Upper lobe of left lung (tissue), 6 donors: ENCODE data around the gene MFAP5. TPM values are rescaled to one million over a fixed set of nuclear protein-coding genes. Genes with fewer than 3 reads are reported as not detected.

Experiments
- ATAC-seq, 2 donors: fragments of 200-7000 bp; cut with Tn5 transposase; one replicate each; pipeline ENCODE4 v1.9.1; 2022; ENCODE audit warnings: mild to moderate bottlenecking in 2 of 2, moderate library complexity in 2 of 2; ENCODE audit not compliant: low FRiP score in 2 of 2
- DNase-seq, 2 donors: peaks; one replicate each; pipeline ENCODE4 v3.0.0-alpha.2; 2019 to 2020
- H3K27ac ChIP-seq, 4 donors: fragments of 200-600 bp; sonication (generic); one replicate each; pipeline ENCODE4 v1.5.1; 2016 to 2019
- H3K27me3 ChIP-seq, 4 donors: fragments of 200-600 bp; sonication (generic); one replicate each; pipeline ENCODE4 v1.5.1; 2017 to 2019
- H3K36me3 ChIP-seq, 4 donors: fragments of 200-600 bp; sonication (generic); one replicate each; pipeline ENCODE4 v1.5.1; 2016 to 2019
- H3K4me1 ChIP-seq, 4 donors: fragments of 200-600 bp; sonication (generic); one replicate each; pipeline ENCODE4 v1.5.1; 2018 to 2019
- H3K4me3 ChIP-seq, 4 donors: fragments of 200-600 bp; sonication (generic); one replicate each; pipeline ENCODE4 v1.5.1; 2017 to 2019; ENCODE audit warnings: mild to moderate bottlenecking in 2 of 4, moderate library complexity in 1 of 4
- H3K9me3 ChIP-seq, 4 donors: fragments of 200-600 bp; sonication (generic); one replicate each; pipeline ENCODE4 v1.5.1; 2018 to 2019
- EP300 ChIP-seq, 4 donors: sonication (generic); formaldehyde crosslinking; IDR thresholded peaks; one replicate each; pipeline ENCODE4 v1.5.1; 2017; ENCODE audit warnings: antibody characterized with exemption in 4 of 4, control low read depth in 2 of 4
- POLR2A ChIP-seq, 4 donors: fragments of 450-650 bp; IDR thresholded peaks; one replicate each; pipeline ENCODE4 v1.5.1; 2016 to 2017; ENCODE audit warnings: antibody characterized with exemption in 4 of 4, mild to moderate bottlenecking in 2 of 4
- POLR2AphosphoS5 ChIP-seq, 2 donors: sonication (generic); formaldehyde crosslinking; IDR thresholded peaks; one replicate each; pipeline ENCODE4 v1.5.1; 2017; ENCODE audit warnings: antibody characterized with exemption in 2 of 2
- WGBS, 2 donors: methylation state at CpG; one replicate each; pipeline ENCODE4 v1.1.5; 2017 to 2018; 5-methylcytosine and 5-hydroxymethylcytosine counted together
- total RNA-seq, 6 donors: library from RNA; depleted of rRNA in 4 of 6; stranded (reverse); fragments of >200 nt in 4 of 6; gene quantifications; one replicate each; pipeline versions ENCODE4 v1.1.0 to v1.2.1, GENCODE V29; 2016 to 2021
- TF ChIP-seq, protein P1 (sequence below), 6 experiments: fragments of 450-650 bp in 4 of 6; fragments of 200-600 bp in 2 of 6; sonication (generic) in 2 of 6; IDR thresholded peaks; one replicate each; pipeline ENCODE4 v1.5.1; 2016 to 2019; ENCODE audit warnings: antibody characterized with exemption in 6 of 6
- donor health status: DM: no; HTN: no; CAD: no; lungs with moderate emphysema.
- donor health status: DM: no; HTN: yes; CAD: no; lungs with severe emphysema.

Gene MFAP5
- total RNA-seq, 6 donors from 2014 or later, result 2.1 to 102 (median 8.5) TPM

GRCh38 chr12:8664228-8664913 is 1.7 kb upstream of the MFAP5 start:
- ATAC-seq, result peak in 1 of 2 donors; percentile 89
- H3K36me3 ChIP-seq, result no peaks in the 10 kb centered on the region
- 80 to 93% methylated on average over 5 of the region's 5 CpGs for WGBS, 2 donors
- no peaks in the 10 kb centered on the region for H3K4me1 ChIP-seq
- no peaks in the 10 kb centered on the region for H3K9me3 ChIP-seq
- H3K27me3 ChIP-seq, result no peaks in the 10 kb centered on the region
- TF ChIP-seq POLR2AphosphoS5 (IDR thresholded peaks at IDR 0.05), result no peak
- TF ChIP-seq, protein P1, sequence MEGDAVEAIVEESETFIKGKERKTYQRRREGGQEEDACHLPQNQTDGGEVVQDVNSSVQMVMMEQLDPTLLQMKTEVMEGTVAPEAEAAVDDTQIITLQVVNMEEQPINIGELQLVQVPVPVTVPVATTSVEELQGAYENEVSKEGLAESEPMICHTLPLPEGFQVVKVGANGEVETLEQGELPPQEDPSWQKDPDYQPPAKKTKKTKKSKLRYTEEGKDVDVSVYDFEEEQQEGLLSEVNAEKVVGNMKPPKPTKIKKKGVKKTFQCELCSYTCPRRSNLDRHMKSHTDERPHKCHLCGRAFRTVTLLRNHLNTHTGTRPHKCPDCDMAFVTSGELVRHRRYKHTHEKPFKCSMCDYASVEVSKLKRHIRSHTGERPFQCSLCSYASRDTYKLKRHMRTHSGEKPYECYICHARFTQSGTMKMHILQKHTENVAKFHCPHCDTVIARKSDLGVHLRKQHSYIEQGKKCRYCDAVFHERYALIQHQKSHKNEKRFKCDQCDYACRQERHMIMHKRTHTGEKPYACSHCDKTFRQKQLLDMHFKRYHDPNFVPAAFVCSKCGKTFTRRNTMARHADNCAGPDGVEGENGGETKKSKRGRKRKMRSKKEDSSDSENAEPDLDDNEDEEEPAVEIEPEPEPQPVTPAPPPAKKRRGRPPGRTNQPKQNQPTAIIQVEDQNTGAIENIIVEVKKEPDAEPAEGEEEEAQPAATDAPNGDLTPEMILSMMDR (IDR thresholded peaks at IDR 0.05), result no peak
- no peak for TF ChIP-seq EP300 (IDR thresholded peaks at IDR 0.05)
- TF ChIP-seq POLR2A (IDR thresholded peaks at IDR 0.05), result no peak
- no peak overlapping the region for H3K27ac ChIP-seq
- DNase-seq, result no peak
- no peak overlapping the region for H3K4me3 ChIP-seq

DNA sequence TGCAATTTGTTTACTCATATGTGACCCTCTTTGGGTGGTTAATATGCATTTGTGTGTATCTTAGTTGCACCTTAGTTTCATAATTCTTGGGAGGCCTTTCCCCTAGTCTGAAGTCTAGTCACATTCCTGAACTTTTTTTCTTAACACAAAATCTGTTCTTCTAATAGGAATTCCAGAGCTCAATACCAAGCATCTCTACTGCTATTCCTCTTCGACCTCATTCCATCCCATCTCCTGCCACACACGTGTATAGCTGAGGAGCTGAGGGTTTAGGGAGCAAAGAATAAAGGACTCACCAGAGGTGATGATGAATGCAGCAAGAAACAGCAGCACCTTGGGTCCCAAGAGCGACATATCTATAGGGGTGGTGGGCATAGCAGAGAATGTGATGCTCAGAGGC is 875 bp downstream of the MFAP5 start:
- 67 to 91% methylated on average over 3 of the region's 3 CpGs for WGBS, 2 donors
- TF ChIP-seq POLR2A (IDR thresholded peaks at IDR 0.05) (no peak), POLR2AphosphoS5 (IDR thresholded peaks at IDR 0.05) (no peak), EP300 (IDR thresholded peaks at IDR 0.05) (no peak)
- TF ChIP-seq, protein P1 (IDR thresholded peaks at IDR 0.05), result no peak
- H3K27me3 ChIP-seq, result no peaks in the 10 kb centered on the region
- H3K36me3 ChIP-seq, result no peaks in the 10 kb centered on the region
- DNase-seq (no peak), ATAC-seq (no peak)
- H3K4me3 ChIP-seq, result no peak overlapping the region
- H3K4me1 ChIP-seq, result peaks cover 0 to 5% (median 0%) of the 10 kb centered on the region in 4 donors
- H3K27ac ChIP-seq, result no peak overlapping the region
- no peaks in the 10 kb centered on the region for H3K9me3 ChIP-seq

DNA sequence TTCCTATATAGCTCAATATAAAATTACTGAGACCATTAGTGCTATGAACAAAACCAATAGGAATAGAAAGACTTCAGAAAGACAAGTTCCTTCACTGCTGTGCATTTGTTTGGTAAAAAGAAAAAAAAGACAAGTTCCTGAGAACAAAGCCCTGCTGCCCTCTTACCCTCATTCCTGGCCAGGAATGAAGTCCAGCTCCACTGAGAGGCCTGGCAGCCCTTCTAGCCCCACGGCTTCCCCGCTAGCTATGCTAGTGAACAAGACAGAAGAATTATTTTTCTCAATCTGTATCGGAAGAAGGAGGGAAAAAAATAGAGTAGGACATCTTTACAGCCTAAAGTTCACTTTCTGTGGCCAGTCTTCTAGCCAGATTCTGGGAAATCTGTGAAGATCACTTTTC is 1.6 kb downstream of the MFAP5 start:
- Histone ChIP-seq H3K36me3 (no peaks in the 10 kb centered on the region), H3K4me3 (no peak overlapping the region), H3K27me3 (no peaks in the 10 kb centered on the region), H3K4me1 (peaks cover 0 to 5% (median 0%) of the 10 kb centered on the region in 4 donors), H3K27ac (no peak overlapping the region), H3K9me3 (no peaks in the 10 kb centered on the region)
- no peak for TF ChIP-seq POLR2AphosphoS5 (IDR thresholded peaks at IDR 0.05)
- TF ChIP-seq EP300 (IDR thresholded peaks at IDR 0.05), result no peak
- TF ChIP-seq POLR2A (IDR thresholded peaks at IDR 0.05), result no peak
- TF ChIP-seq, protein P1 (IDR thresholded peaks at IDR 0.05), result no peak
- DNase-seq (no peak), ATAC-seq (no peak)
- 76 to 89% methylated on average over 3 of the region's 3 CpGs for WGBS, 2 donors

- Histone ChIP-seq H3K36me3 (no peaks in the 10 kb centered on the region), H3K27me3 (no peaks in the 10 kb centered on the region), H3K4me3 (no peak overlapping the region), H3K9me3 (no peaks in the 10 kb centered on the region), H3K4me1 (peaks cover 0 to 5% (median 0%) of the 10 kb centered on the region in 4 donors), H3K27ac (no peak overlapping the region)
- DNase-seq, result no peak
- 46 to 56% methylated on average over 1 of the region's 1 CpG for WGBS, 2 donors
- TF ChIP-seq EP300 (IDR thresholded peaks at IDR 0.05) (no peak), POLR2A (IDR thresholded peaks at IDR 0.05) (no peak), POLR2AphosphoS5 (IDR thresholded peaks at IDR 0.05) (no peak)
- TF ChIP-seq, protein P1 (IDR thresholded peaks at IDR 0.05), result no peak
- peak in 1 of 2 donors; percentile 75 for ATAC-seq
Measured at GRCh38 chr12:8658346-8658745, 4.3 kb downstream of the MFAP5 start.

DNA sequence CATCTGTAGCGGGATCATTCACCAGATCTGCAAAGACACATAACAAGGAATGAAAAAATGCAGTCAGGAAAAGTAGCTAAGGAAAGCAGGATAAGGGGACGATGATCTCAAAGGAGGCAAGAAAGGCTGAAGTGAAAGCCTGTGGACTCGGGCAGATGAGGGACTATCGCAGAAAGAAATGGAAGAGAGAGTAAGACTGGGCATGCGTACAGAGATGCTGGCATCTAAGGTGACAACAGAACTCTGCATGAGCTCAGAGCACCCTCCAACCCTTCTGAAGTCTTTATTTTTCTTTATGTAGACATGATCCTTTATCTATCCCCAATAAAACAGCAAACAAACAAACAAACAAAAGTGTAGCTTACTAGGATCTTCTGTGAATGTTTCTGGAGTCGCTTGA is 7.2 kb downstream of the MFAP5 start:
- peaks cover 0 to 5% (median 0%) of the 10 kb centered on the region in 4 donors for H3K4me1 ChIP-seq

More for the DNA sequence above, 7.2 kb downstream of the MFAP5 start:
- Histone ChIP-seq H3K36me3 (no peaks in the 10 kb centered on the region), H3K4me3 (no peak overlapping the region), H3K9me3 (no peaks in the 10 kb centered on the region), H3K27ac (no peak overlapping the region), H3K27me3 (no peaks in the 10 kb centered on the region)
- DNase-seq (no peak), ATAC-seq (no peak)
- 74 to 81% methylated on average over 6 of the region's 6 CpGs for WGBS, 2 donors
- TF ChIP-seq EP300 (IDR thresholded peaks at IDR 0.05) (no peak), POLR2AphosphoS5 (IDR thresholded peaks at IDR 0.05) (no peak)
